ENCODE data around the gene NAV3. TPM values are rescaled to one million over a fixed set of nuclear protein-coding genes. Genes with fewer than 3 reads are reported as not detected.

NAV3 gene, protein sequence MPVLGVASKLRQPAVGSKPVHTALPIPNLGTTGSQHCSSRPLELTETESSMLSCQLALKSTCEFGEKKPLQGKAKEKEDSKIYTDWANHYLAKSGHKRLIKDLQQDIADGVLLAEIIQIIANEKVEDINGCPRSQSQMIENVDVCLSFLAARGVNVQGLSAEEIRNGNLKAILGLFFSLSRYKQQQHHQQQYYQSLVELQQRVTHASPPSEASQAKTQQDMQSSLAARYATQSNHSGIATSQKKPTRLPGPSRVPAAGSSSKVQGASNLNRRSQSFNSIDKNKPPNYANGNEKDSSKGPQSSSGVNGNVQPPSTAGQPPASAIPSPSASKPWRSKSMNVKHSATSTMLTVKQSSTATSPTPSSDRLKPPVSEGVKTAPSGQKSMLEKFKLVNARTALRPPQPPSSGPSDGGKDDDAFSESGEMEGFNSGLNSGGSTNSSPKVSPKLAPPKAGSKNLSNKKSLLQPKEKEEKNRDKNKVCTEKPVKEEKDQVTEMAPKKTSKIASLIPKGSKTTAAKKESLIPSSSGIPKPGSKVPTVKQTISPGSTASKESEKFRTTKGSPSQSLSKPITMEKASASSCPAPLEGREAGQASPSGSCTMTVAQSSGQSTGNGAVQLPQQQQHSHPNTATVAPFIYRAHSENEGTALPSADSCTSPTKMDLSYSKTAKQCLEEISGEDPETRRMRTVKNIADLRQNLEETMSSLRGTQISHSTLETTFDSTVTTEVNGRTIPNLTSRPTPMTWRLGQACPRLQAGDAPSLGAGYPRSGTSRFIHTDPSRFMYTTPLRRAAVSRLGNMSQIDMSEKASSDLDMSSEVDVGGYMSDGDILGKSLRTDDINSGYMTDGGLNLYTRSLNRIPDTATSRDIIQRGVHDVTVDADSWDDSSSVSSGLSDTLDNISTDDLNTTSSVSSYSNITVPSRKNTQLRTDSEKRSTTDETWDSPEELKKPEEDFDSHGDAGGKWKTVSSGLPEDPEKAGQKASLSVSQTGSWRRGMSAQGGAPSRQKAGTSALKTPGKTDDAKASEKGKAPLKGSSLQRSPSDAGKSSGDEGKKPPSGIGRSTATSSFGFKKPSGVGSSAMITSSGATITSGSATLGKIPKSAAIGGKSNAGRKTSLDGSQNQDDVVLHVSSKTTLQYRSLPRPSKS (N-terminal part only)
- total RNA-seq = not detected

DNA sequence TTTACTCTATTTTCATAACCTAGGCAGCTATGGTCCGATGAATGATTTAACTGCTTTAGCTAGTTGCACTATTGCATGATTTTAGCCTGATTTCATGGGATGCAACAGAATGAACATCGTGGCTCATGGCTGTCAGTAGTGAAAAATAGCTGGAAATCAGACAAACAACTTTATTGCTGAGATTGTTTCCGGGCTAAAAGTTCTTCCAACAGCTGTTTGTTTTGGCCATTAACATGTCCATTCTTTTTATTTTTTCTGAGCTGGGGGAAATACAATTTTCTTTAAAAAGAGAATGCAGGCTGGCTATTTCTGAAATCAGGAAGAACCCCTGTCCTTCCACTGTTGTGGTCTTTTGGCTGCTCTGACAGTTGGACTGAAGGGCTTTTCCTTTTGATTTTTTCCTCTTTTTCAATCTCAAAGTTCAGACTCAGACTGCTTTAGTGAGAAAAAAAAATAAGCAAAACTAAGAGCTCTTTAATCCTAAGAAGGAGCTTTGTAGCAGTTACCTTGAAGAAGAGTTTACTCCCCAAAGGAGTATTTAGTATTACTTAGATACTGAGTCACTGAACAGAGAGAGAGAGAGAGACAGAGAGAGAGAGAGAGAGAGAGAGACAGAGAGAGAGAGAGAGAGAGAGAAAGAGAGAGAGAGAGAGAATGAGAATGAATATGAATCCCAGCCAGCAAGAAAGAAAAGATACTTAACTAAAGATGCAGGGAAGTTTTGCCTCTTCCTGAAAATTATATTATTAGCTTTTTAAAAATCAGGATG is at the start of gene NAV3:
TSS of gene NAV3 (plus strand) at position 312 of the 769 bp plus-strand sequence. CDS start 568 bp downstream, outside the sequence.
- intact Hi-C loops (cut with micrococcal nuclease) = no loop called here
- H3K27ac Mint-ChIP-seq = no peak within 1 kb of the TSS
- no peaks in the 10 kb centered on the region for H3K4me1 Mint-ChIP-seq (ENCODE audit: low read depth)
- CTCF ChIA-PET = no interaction called here
- H3K36me3 Mint-ChIP-seq (ENCODE audit: low read depth) = no peaks in the 10 kb centered on the region
- no peak for DNase-seq
- H3K4me3 Mint-ChIP-seq = no peak within 1 kb of the TSS
- no peaks in the 10 kb centered on the region for H3K9me3 Mint-ChIP-seq
- H3K27me3 Mint-ChIP-seq (ENCODE audit: low read depth) = no peaks in the 10 kb centered on the region

DNA sequence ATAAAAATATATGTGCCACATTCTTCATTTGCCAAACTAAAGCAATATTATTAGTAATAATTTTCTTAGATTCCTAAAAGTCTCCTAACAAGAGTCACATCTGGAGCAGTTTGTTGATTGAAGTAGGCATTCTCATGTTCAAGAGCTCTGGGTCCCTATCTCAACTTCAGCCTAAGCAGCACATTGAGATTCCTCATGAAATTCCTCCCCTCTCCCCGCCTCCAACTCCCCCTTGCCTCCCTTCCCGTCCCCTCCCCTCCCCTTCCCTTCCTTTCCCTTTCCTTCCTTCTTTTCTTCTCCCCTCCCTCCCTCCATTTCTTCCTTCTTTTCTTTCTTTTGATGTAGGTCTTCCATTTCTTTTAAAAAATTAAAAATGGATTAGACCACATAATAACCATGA is 48.7 kb upstream of the NAV3 start:
- intact Hi-C loops (cut with micrococcal nuclease) = no loop called here
- Mint-ChIP-seq H3K36me3 (ENCODE audit: low read depth) (no peaks in the 10 kb centered on the region), H3K27ac (no peak overlapping the region), H3K4me3 (no peak overlapping the region), H3K9me3 (peaks cover 3% of the 10 kb centered on the region), H3K4me1 (ENCODE audit: low read depth) (no peaks in the 10 kb centered on the region), H3K27me3 (ENCODE audit: low read depth) (no peaks in the 10 kb centered on the region)
- CTCF ChIA-PET = no interaction called here
- DNase-seq = no peak

DNA sequence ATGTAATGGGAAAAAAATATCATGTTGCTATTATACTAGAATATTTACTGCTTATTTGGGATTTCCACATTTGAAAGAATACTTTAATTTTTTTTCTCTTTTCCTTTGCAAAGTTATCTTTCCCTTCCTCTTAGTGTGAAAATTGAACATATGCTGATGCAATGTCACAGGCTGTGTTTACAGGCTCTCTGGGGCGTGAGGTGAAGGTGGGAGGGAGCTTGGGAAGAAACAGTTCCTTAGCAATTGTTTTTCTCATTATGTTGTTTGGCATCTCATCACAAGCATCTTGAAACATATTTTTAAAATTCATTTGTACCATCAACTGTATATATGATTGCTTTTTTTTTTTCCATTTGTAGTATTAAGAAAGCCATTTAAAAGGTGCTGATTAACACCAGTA is 47.9 kb upstream of the NAV3 start:
- DNase-seq = no peak
- intact Hi-C loops (cut with micrococcal nuclease) = no loop called here
- no peaks in the 10 kb centered on the region for H3K27me3 Mint-ChIP-seq (ENCODE audit: low read depth)
- no peaks in the 10 kb centered on the region for H3K4me1 Mint-ChIP-seq (ENCODE audit: low read depth)
- H3K9me3 Mint-ChIP-seq = peaks cover 3% of the 10 kb centered on the region
- H3K36me3 Mint-ChIP-seq (ENCODE audit: low read depth) = no peaks in the 10 kb centered on the region
- CTCF ChIA-PET = no interaction called here
- H3K27ac Mint-ChIP-seq = no peak overlapping the region
- H3K4me3 Mint-ChIP-seq = no peak overlapping the region

DNA sequence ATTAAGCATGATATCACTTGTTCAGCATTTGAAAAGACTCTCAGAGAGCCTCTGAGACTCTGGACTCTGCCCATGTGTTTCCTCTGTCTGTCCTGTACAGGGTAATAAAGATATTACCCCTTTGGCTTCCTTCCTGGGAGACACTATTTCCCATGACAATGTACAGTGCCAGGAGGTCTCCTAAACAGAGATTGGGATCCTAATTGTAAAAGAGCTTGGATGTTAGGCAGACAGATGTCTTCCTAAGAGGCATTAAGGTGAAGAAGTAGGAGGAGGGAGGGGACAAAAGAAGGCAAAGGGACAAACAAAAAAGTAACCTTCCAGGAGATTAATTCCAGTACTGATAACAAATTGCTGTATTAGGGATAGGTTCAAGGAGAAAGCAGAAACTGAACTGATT is 45.5 kb upstream of the NAV3 start:
- CTCF ChIA-PET = no interaction called here
- Mint-ChIP-seq H3K4me3 (no peak overlapping the region), H3K27me3 (ENCODE audit: low read depth) (no peaks in the 10 kb centered on the region), H3K36me3 (ENCODE audit: low read depth) (no peaks in the 10 kb centered on the region), H3K9me3 (peaks cover 4% of the 10 kb centered on the region), H3K4me1 (ENCODE audit: low read depth) (no peaks in the 10 kb centered on the region), H3K27ac (no peak overlapping the region)
- DNase-seq = no peak
- intact Hi-C loops (cut with micrococcal nuclease) = no loop called here

DNA sequence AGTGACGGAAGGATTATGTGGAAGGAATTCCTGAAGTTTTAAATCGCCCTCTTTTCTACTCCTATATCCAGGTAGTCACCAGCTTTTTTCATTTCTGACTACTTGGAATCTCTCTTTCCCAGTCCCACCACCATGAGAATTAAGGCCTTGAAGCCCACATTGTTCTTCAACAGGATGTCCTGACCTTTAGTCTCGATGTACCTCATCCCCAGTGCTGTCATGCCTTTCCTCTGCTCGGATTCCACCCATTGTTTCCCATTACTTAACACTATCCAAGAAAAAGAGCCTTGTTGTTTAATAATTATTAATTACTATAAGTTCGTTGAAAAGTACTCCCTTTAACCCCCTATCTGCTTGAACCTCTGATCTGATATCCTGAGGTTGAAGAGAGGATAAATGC is 44.0 kb upstream of the NAV3 start:
- Mint-ChIP-seq H3K27ac (no peak overlapping the region), H3K4me1 (ENCODE audit: low read depth) (no peaks in the 10 kb centered on the region), H3K36me3 (ENCODE audit: low read depth) (no peaks in the 10 kb centered on the region), H3K27me3 (ENCODE audit: low read depth) (no peaks in the 10 kb centered on the region), H3K9me3 (peaks cover 5% of the 10 kb centered on the region), H3K4me3 (no peak overlapping the region)
- DNase-seq = no peak
- CTCF ChIA-PET = no interaction called here
- intact Hi-C loops (cut with micrococcal nuclease) = no loop called here

DNA sequence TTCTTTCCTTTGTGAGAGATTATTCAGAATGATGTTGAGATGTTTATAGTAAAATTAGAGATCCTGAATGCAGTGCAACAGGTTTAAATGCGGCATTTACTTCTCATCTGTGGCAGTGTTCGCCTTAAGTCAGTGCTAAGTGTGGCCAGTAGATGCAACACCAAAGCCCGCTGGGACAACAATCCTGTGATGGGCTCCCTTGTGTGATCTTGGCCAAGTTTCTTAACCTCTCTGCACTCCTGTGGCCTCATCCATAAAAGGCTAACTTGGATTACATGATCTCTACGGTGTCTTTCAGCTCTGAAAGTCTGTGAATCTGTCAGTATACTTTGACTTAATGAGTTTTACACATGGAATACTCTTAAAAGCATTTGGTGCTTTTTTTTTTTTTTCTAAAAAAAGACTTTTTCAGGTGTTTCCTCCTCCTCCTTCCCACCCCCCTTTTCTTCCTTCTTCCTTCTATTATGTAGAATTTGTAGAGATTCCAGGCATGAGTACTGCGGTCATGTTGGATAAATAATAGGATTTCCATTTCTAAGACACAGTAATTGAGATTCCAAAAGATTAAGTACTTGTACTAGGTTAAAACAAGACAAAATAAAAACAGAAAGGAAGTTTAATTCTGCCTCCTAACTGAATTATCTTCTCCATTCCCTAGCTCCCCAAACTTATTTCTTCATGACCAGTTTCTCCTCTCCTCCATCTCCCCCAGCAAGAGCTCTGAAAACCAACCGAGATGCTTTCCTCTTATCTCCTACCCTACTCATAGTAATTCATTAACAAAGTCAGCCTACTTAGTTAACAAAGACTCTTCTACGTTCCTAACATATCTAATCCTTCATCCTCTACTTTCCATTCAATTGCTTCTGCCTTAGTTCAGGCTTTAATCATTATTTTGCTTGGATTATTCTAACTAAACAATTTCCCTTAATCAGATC is 42.2 kb upstream of the NAV3 start:
- Mint-ChIP-seq H3K27ac (no peak overlapping the region), H3K36me3 (ENCODE audit: low read depth) (no peaks in the 10 kb centered on the region), H3K27me3 (ENCODE audit: low read depth) (no peaks in the 10 kb centered on the region), H3K4me3 (no peak overlapping the region), H3K9me3 (peaks cover 7% of the 10 kb centered on the region), H3K4me1 (ENCODE audit: low read depth) (no peaks in the 10 kb centered on the region)
- CTCF ChIA-PET = no interaction called here
- intact Hi-C loops (cut with micrococcal nuclease) = no loop called here
- DNase-seq = no peak

DNA sequence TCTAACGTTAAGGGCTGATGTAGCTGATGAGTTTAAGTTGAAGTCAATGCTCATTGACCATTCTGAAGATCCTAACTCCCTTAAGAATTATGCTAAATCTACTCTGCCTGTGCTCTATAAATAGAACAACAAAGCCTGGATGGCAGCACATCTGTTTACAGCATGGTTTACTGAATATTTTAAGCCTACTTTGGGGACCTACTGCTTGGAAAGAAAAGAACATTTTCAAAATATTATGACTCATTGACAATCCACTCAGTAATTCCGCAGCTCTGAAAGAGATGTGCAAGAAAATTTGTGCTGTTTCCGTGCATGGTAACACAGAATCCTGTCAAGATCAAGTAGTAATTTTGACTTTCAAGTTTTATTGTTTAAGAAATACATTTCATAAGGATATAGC is 35.0 kb upstream of the NAV3 start:
- DNase-seq = no peak
- Mint-ChIP-seq H3K9me3 (peaks cover 5% of the 10 kb centered on the region), H3K36me3 (ENCODE audit: low read depth) (no peaks in the 10 kb centered on the region), H3K27me3 (ENCODE audit: low read depth) (no peaks in the 10 kb centered on the region), H3K4me1 (ENCODE audit: low read depth) (no peaks in the 10 kb centered on the region), H3K27ac (no peak overlapping the region), H3K4me3 (no peak overlapping the region)
- CTCF ChIA-PET = no interaction called here
- intact Hi-C loops (cut with micrococcal nuclease) = no loop called here

DNA sequence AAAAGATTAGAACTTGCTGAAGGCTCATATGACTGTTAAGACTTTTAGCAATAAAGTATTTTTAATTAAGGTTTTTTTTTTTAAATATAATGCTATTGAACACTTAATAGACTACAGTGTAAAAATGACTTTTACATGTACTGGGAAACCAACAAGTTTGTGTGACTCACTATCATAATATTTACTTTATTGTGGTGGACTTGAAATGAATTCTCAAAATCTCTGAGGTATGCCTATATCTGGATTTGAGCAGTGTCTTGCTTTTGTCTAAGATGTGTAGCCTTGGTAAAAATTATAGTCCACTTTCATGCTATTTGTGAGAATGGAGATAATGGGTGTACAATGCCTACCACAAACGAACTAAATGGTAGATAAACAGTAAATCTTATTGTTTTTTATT is 33.9 kb upstream of the NAV3 start:
- no peaks in the 10 kb centered on the region for H3K36me3 Mint-ChIP-seq (ENCODE audit: low read depth)
- intact Hi-C loops (cut with micrococcal nuclease) = no loop called here
- CTCF ChIA-PET = no interaction called here

DNA sequence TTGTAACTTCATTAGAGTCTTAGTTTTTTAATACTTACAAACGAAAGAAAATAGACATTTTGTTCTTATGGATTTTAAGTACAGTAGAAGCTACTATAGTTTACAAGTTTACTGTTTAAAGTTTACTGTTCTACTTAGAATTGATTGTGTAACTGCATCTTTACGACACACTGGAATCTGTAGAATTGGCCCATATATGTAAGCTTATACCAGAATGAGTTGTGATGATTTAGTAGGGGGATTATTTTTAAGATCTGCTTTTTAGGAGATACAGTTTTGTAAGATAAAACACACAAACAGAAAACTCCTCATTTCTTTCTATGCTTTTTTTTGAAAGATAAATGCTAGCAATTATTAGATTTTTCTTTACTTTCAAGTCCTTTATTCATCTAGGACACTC is 30.2 kb upstream of the NAV3 start:
- no peak overlapping the region for H3K4me3 Mint-ChIP-seq
- intact Hi-C loops (cut with micrococcal nuclease) = no loop called here
- H3K4me1 Mint-ChIP-seq (ENCODE audit: low read depth) = no peaks in the 10 kb centered on the region
- H3K27me3 Mint-ChIP-seq (ENCODE audit: low read depth) = no peaks in the 10 kb centered on the region
- no peak for DNase-seq
- H3K9me3 Mint-ChIP-seq = peaks cover 24% of the 10 kb centered on the region
- no peaks in the 10 kb centered on the region for H3K36me3 Mint-ChIP-seq (ENCODE audit: low read depth)
- CTCF ChIA-PET = no interaction called here
- H3K27ac Mint-ChIP-seq = no peak overlapping the region

More for the DNA sequence above, 33.9 kb upstream of the NAV3 start:
- no peak for DNase-seq
- no peak overlapping the region for H3K27ac Mint-ChIP-seq
- H3K4me1 Mint-ChIP-seq (ENCODE audit: low read depth) = no peaks in the 10 kb centered on the region
- H3K4me3 Mint-ChIP-seq = no peak overlapping the region
- no peaks in the 10 kb centered on the region for H3K27me3 Mint-ChIP-seq (ENCODE audit: low read depth)
- peaks cover 6% of the 10 kb centered on the region for H3K9me3 Mint-ChIP-seq

DNA sequence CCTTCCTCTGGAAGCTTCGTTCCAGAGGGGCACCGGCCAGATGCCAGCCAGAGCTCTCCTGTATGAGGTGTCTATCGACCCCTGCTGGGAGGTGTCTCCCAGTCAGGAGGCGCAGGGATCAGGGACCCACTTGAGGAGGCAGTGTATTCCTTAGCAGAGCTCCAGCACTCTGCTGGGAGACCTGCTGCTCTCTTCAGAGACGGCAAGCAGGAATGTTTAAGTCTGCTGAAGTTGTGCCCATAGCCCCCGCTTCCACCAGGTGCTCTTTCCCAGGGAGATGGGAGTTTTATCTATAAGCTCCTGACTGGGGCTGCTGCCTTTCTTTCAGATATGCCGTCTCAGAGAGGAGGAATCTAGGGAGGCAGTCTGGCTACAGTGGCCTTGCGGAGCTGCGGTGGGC is 22.2 kb upstream of the NAV3 start:
- CTCF ChIA-PET = no interaction called here
- H3K36me3 Mint-ChIP-seq (ENCODE audit: low read depth) = no peaks in the 10 kb centered on the region
- intact Hi-C loops (cut with micrococcal nuclease) = no loop called here

DNA sequence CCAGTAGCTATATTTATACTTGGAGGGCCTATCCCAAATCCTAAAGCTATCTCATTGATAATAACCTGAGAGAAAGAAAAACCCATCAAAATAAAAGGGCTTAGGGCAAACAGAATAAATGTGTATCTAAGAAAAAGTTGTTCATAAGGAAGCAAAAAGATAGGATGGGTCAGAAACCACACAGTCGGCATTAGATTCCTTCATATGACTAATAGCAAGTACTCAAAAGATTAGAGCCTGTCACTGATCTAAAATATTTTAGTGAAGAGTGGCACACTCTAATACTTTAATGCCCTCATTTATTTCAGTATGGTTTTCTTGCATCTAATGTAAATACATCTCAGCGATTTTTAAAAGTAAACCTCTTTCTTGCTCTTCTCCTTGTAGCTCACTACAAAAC is 17.1 kb upstream of the NAV3 start:
- Mint-ChIP-seq H3K36me3 (ENCODE audit: low read depth) (no peaks in the 10 kb centered on the region), H3K9me3 (no peaks in the 10 kb centered on the region), H3K4me1 (ENCODE audit: low read depth) (no peaks in the 10 kb centered on the region), H3K27ac (no peak overlapping the region), H3K27me3 (ENCODE audit: low read depth) (no peaks in the 10 kb centered on the region), H3K4me3 (no peak overlapping the region)
- intact Hi-C loops (cut with micrococcal nuclease) = no loop called here
- CTCF ChIA-PET = no interaction called here
- no peak for DNase-seq

More for the DNA sequence above, 22.2 kb upstream of the NAV3 start:
- no peak for DNase-seq
- Mint-ChIP-seq H3K4me1 (ENCODE audit: low read depth) (no peaks in the 10 kb centered on the region), H3K27ac (no peak overlapping the region), H3K27me3 (ENCODE audit: low read depth) (no peaks in the 10 kb centered on the region), H3K4me3 (no peak overlapping the region), H3K9me3 (peaks cover 24% of the 10 kb centered on the region)

Measured in activated naive CD4-positive, alpha-beta T cell treated with anti-CD3 and anti-CD28 coated beads for 36 hours (primary cell).